Uterus (tissue), 4 donors: ENCODE measurements around the gene RAE1. TPM values are rescaled to one million over a fixed set of nuclear protein-coding genes. Genes with fewer than 3 reads are reported as not detected.

Source experiments
- DNase-seq, 2 donors: peaks; one replicate each; pipeline ENCODE4 v3.0.0-alpha.2; 2019 to 2020
- H3K27ac ChIP-seq, 2 donors: fragments of 200-600 bp; sonication (generic); 1 replicate in 1 of 2; 2 replicates in 1 of 2; pipeline ENCODE4 v1.5.1; 2016 to 2018
- H3K27me3 ChIP-seq, 2 donors: fragments of 200-600 bp; sonication (generic); one replicate each; pipeline ENCODE4 v1.5.1; 2018 to 2019; ENCODE audit warnings: control low read depth in 1 of 2
- H3K36me3 ChIP-seq, 2 donors: fragments of 200-600 bp; sonication (generic); one replicate each; pipeline ENCODE4 v1.5.1; 2019; ENCODE audit warnings: control low read depth in 1 of 2
- H3K4me1 ChIP-seq, 2 donors: fragments of 200-600 bp; sonication (generic); one replicate each; pipeline ENCODE4 v1.5.1; 2018 to 2019; ENCODE audit warnings: control low read depth in 1 of 2
- H3K4me3 ChIP-seq, 2 donors: fragments of 200-600 bp; sonication (generic); 1 replicate in 1 of 2; 2 replicates in 1 of 2; pipeline ENCODE4 v1.5.1; 2018 to 2019; ENCODE audit warnings: mild to moderate bottlenecking in 1 of 2
- H3K9me3 ChIP-seq, 2 donors: fragments of 200-600 bp; sonication (generic); one replicate each; pipeline ENCODE4 v1.5.1; 2019; ENCODE audit warnings: control low read depth in 1 of 2
- POLR2A ChIP-seq, 2 donors: fragments of 450-650 bp; IDR thresholded peaks; one replicate each; pipeline ENCODE4 v1.6.1; 2016; ENCODE audit warnings: antibody characterized with exemption in 2 of 2, mild to moderate bottlenecking in 1 of 2, moderate library complexity in 1 of 2
- intact Hi-C: fragments of 100-400 bp; cut with DNase I; formaldehyde crosslinking; loops from one replicate; pipeline ENCODE4 v1.15.1; 2023; ENCODE audit warnings: low total_unique reads
- total RNA-seq, 4 donors: library from RNA; depleted of rRNA in 3 of 4; stranded (reverse); fragments of >200 nt in 3 of 4; gene quantifications; one replicate each; pipeline versions ENCODE4 v1.1.0 to v1.2.4, GENCODE V29; 2014 to 2023
- TF ChIP-seq, protein P1 (sequence below), 4 experiments: fragments of 200-600 bp in 2 of 4; fragments of 450-650 bp in 2 of 4; sonication (generic) in 2 of 4; IDR thresholded peaks; one replicate each; pipeline ENCODE4 v1.5.1; 2016 to 2019; ENCODE audit warnings: antibody characterized with exemption in 4 of 4, mild to moderate bottlenecking in 2 of 4, moderate library complexity in 1 of 4
- donor health status: DM: yes; HTN: yes; CAD: no.

Gene RAE1
- total RNA-seq, 4 donors from 2014 or later, result 23.4 to 72.0 (median 36.0) TPM

GRCh38 chr20:57310821-57311514, 40.1 kb upstream of the RAE1 start:
- no peak for DNase-seq
- no peak overlapping the region for H3K27ac ChIP-seq
- TF ChIP-seq, protein P1, sequence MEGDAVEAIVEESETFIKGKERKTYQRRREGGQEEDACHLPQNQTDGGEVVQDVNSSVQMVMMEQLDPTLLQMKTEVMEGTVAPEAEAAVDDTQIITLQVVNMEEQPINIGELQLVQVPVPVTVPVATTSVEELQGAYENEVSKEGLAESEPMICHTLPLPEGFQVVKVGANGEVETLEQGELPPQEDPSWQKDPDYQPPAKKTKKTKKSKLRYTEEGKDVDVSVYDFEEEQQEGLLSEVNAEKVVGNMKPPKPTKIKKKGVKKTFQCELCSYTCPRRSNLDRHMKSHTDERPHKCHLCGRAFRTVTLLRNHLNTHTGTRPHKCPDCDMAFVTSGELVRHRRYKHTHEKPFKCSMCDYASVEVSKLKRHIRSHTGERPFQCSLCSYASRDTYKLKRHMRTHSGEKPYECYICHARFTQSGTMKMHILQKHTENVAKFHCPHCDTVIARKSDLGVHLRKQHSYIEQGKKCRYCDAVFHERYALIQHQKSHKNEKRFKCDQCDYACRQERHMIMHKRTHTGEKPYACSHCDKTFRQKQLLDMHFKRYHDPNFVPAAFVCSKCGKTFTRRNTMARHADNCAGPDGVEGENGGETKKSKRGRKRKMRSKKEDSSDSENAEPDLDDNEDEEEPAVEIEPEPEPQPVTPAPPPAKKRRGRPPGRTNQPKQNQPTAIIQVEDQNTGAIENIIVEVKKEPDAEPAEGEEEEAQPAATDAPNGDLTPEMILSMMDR (IDR thresholded peaks at IDR 0.05), result no peak
- TF ChIP-seq POLR2A (IDR thresholded peaks at IDR 0.05), result no peak
- H3K4me3 ChIP-seq, result no peak overlapping the region
- no peaks in the 10 kb centered on the region for H3K9me3 ChIP-seq
- no peaks in the 10 kb centered on the region for H3K36me3 ChIP-seq
- intact Hi-C loops, result no loop called here
- no peaks in the 10 kb centered on the region for H3K4me1 ChIP-seq
- no peaks in the 10 kb centered on the region for H3K27me3 ChIP-seq

DNA sequence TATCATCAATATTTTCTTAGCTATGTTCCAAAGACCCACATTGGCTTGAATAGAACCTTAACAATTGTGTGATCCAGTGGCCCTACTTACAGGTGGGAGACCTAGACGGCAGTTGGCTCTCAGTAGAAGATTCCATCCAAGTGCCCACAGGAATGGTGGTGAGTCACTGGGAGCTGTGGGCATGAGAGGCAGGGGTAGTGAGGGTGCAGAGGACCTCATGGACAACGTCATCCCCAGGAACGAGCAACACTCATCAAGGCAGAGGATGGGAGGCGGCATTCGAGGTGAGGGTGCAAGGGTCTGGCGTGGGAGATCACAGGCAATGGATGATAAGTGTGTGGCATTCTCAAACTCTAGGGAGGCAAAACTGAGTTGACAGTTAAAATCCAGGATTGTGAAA, 38.9 kb upstream of the RAE1 start:
- no peak for DNase-seq
- no peak overlapping the region for H3K27ac ChIP-seq
- H3K27me3 ChIP-seq, result no peaks in the 10 kb centered on the region
- intact Hi-C loops, result no loop called here
- TF ChIP-seq, protein P1 (IDR thresholded peaks at IDR 0.05), result no peak
- no peak for TF ChIP-seq POLR2A (IDR thresholded peaks at IDR 0.05)
- no peak overlapping the region for H3K4me3 ChIP-seq
- no peaks in the 10 kb centered on the region for H3K4me1 ChIP-seq
- H3K36me3 ChIP-seq, result no peaks in the 10 kb centered on the region
- H3K9me3 ChIP-seq, result no peaks in the 10 kb centered on the region

GRCh38 chr20:57313230-57313629, 37.8 kb upstream of the RAE1 start:
- no peak for TF ChIP-seq POLR2A (IDR thresholded peaks at IDR 0.05)
- TF ChIP-seq, protein P1 (IDR thresholded peaks at IDR 0.05), result no peak
- no peak for DNase-seq
- Histone ChIP-seq H3K4me1 (no peaks in the 10 kb centered on the region), H3K9me3 (no peaks in the 10 kb centered on the region), H3K27ac (no peak overlapping the region), H3K36me3 (no peaks in the 10 kb centered on the region), H3K27me3 (no peaks in the 10 kb centered on the region), H3K4me3 (no peak overlapping the region)
- intact Hi-C loops, result no loop called here

DNA sequence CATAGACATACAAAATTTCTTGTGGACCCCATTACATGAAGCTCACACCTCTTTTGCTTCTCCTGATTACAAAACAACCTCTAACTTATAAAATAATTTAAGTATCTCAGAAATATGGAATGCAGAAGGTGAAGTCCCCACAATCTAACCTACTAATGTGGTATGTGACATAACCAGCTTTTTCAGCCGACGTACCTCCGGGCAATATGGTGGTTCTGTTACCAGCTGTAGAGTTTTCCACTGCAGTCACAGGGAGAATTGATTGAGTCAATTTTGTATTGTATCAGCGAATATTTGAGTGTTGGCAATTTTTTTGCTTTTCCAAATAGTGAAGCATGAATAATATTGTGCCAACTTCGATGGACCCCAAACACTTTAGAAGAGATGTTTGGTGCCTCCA, 37.1 kb upstream of the RAE1 start:
- intact Hi-C loops, result no loop called here

More for the DNA sequence above, 37.1 kb upstream of the RAE1 start:
- no peaks in the 10 kb centered on the region for H3K36me3 ChIP-seq
- no peak for TF ChIP-seq POLR2A (IDR thresholded peaks at IDR 0.05)
- TF ChIP-seq, protein P1 (IDR thresholded peaks at IDR 0.05), result no peak
- H3K9me3 ChIP-seq, result no peaks in the 10 kb centered on the region
- no peak overlapping the region for H3K4me3 ChIP-seq
- no peaks in the 10 kb centered on the region for H3K4me1 ChIP-seq
- H3K27ac ChIP-seq, result no peak overlapping the region
- no peaks in the 10 kb centered on the region for H3K27me3 ChIP-seq
- DNase-seq, result no peak
